K562 (cell line): Measurements from ENCODE around the gene INVS. TPM values are rescaled to one million over a fixed set of nuclear protein-coding genes. Genes with fewer than 3 reads are reported as not detected.

Experiments used
- ATAC-seq: fragments of 200-7000 bp; cut with Tn5 transposase; 3 replicates; pipeline ENCODE4 v1.9.1; 2020; ENCODE audit warnings: moderate library complexity
- BruUV-seq: library from RNA; stranded (reverse); fragments of 400-500 nt; replicated peaks from 2 replicates; lab custom pipeline; 2021; lab: Mats Ljungman, UMichigan
- CTCF ChIA-PET: fragments of 300-600 bp; formaldehyde crosslinking; extraction: SDS; loops from one replicate; lab custom pipeline; 2021; ENCODE audit warnings: low intra/inter-chr PET ratio; lab: Yijun Ruan, JAX
- POLR2A ChIA-PET: fragments of 300-600, 350-650 bp; sonication (Branson Sonifier 250); formaldehyde crosslinking; extraction: SDS; loops from one replicate; lab custom pipeline; 2021; ENCODE audit warnings: antibody characterized with exemption, inconsistent platforms; lab: Yijun Ruan, JAX
- DNase-seq, 4 experiments: peaks; one replicate each; pipeline versions ENCODE4 v3.0.0 to v3.0.0-alpha.2; 2011 to 2018; ENCODE audit warnings: low spot score in 3 of 4, mixed read lengths in 3 of 4; ENCODE audit errors: extremely low read depth in 1 of 4
- FAIRE-seq: peaks from 2 replicates; lab custom pipeline; 2011; peaks lifted over from hg19 to GRCh38; lab: Jason Lieb, UNC
- H2AFZ ChIP-seq: 2 replicates; pipeline ENCODE4 v1.6.0; 2011; ENCODE audit warnings: low read depth, low read length, control low read depth, inconsistent platforms
- H3K27ac ChIP-seq: fragments of 200-600 bp; 3 replicates; pipeline ENCODE4 v1.8.0; 2011; ENCODE audit warnings: low read depth, mild to moderate bottlenecking, control low read depth, inconsistent platforms, low read length, moderate library complexity, mixed read lengths; ENCODE audit errors: extremely low read depth
- H3K27me3 ChIP-seq, 2 experiments: fragments of 300-600 bp in 1 of 2; 2 replicates in 1 of 2; 3 replicates in 1 of 2; pipeline versions ENCODE4 v1.6.0 to v1.8.0; 2011; ENCODE audit warnings: inconsistent platforms in 2 of 2, low read length in 2 of 2, mild to moderate bottlenecking in 1 of 2, mixed read lengths in 1 of 2, moderate library complexity in 1 of 2; ENCODE audit not compliant: control insufficient read depth in 2 of 2, insufficient read depth in 2 of 2
- H3K36me3 ChIP-seq: fragments of 300-600 bp; 3 replicates; pipeline ENCODE4 v1.8.0; 2011; ENCODE audit warnings: mild to moderate bottlenecking, low read length, inconsistent platforms; ENCODE audit not compliant: control insufficient read depth, insufficient read depth
- H3K4me1 ChIP-seq, 2 experiments: fragments of 200-600 bp in 1 of 2; replicated peaks in 1 of 2; 2 replicates in 1 of 2; 3 replicates in 1 of 2; pipeline versions ENCODE4 v1.5.1 to v1.8.0; 2011; ENCODE audit warnings: inconsistent platforms in 2 of 2, low read length in 2 of 2, mild to moderate bottlenecking in 1 of 2, mixed read lengths in 1 of 2, moderate library complexity in 1 of 2; ENCODE audit not compliant: control insufficient read depth in 2 of 2, insufficient read depth in 2 of 2
- H3K4me2 ChIP-seq: 2 replicates; pipeline ENCODE4 v1.6.1; 2011; ENCODE audit warnings: low read length, control low read depth, inconsistent platforms, mixed read lengths; ENCODE audit not compliant: insufficient read depth
- H3K4me3 ChIP-seq: fragments of 200-600 bp; sonication (generic), shearing (Covaris generic); 2 replicates; pipeline ENCODE4 v1.5.1; 2016; ENCODE audit warnings: control low read depth, inconsistent platforms
- H3K79me2 ChIP-seq: fragments of 200-600 bp; 3 replicates; pipeline ENCODE4 v1.8.0; 2011; ENCODE audit warnings: low read length, inconsistent platforms; ENCODE audit not compliant: control insufficient read depth, insufficient read depth
- H3K9ac ChIP-seq, 2 experiments: 2 replicates each; pipeline versions ENCODE4 v1.6.0 to v1.6.1; 2011; ENCODE audit warnings: low read depth in 2 of 2, low read length in 2 of 2, control low read depth in 1 of 2, inconsistent platforms in 1 of 2, mild to moderate bottlenecking in 1 of 2, mixed read lengths in 1 of 2; ENCODE audit not compliant: insufficient read depth in 1 of 2
- H3K9me1 ChIP-seq: one replicate; pipeline ENCODE4 v1.6.0; 2011; ENCODE audit warnings: inconsistent platforms, mild to moderate bottlenecking, low read length, moderate library complexity; ENCODE audit not compliant: control insufficient read depth, insufficient read depth
- H3K9me3 ChIP-seq: replicated peaks from 2 replicates; pipeline ENCODE4 v1.5.1; 2011; ENCODE audit warnings: low read depth, low read length, inconsistent platforms; ENCODE audit not compliant: control insufficient read depth, insufficient read depth
- H4K20me1 ChIP-seq: replicated peaks from 2 replicates; pipeline ENCODE4 v1.6.1; 2011; ENCODE audit warnings: low read length, inconsistent platforms, mixed read lengths; ENCODE audit not compliant: control insufficient read depth, insufficient read depth
- CBX2 ChIP-seq: fragments of 200-600 bp; sonication (generic); IDR thresholded peaks from one replicate; pipeline ENCODE4 v1.6.1; 2012; ENCODE audit warnings: mild to moderate bottlenecking, low read length, inconsistent platforms; ENCODE audit not compliant: insufficient read depth, poor library complexity, severe bottlenecking
- CHD2 ChIP-seq: IDR thresholded peaks from 2 replicates; pipeline ENCODE4 v1.6.1; 2011; ENCODE audit warnings: low read depth, low read length
- FOXA3 ChIP-seq, 2 experiments: fragments of 450-650 bp in 1 of 2; sonication (generic) in 1 of 2; formaldehyde crosslinking; IDR thresholded peaks in 1 of 2; conservative IDR thresholded peaks in 1 of 2; 2 replicates each; pipeline versions ENCODE4 v1.4.0 to v1.8.0; 2020 to 2022; ENCODE audit warnings: mild to moderate bottlenecking in 2 of 2, missing genetic modification reagents in 1 of 2
- FOXK2 ChIP-seq, 2 experiments: fragments of 450-650 bp; IDR thresholded peaks in 1 of 2; conservative IDR thresholded peaks in 1 of 2; 2 replicates each; pipeline ENCODE4 v1.6.1; 2016; ENCODE audit warnings: low read depth in 2 of 2, mild to moderate bottlenecking in 1 of 2
- MYC ChIP-seq, 2 experiments: fragments of 250-450 bp in 1 of 2; sonication (Bioruptor Pico) in 1 of 2; IDR thresholded peaks; 2 replicates each; pipeline versions ENCODE4 v1.5.1 to v1.6.1; 2012 to 2021; ENCODE audit warnings: low read depth in 2 of 2, borderline replicate concordance in 1 of 2, improper control_type of control experiment in 1 of 2, low read length in 1 of 2, mild to moderate bottlenecking in 1 of 2, moderate library complexity in 1 of 2
- ZBTB9 ChIP-seq: fragments of 450-650 bp; formaldehyde crosslinking; IDR thresholded peaks from 2 replicates; pipeline ENCODE4 v1.4.0; 2020; ENCODE audit warnings: mild to moderate bottlenecking, moderate library complexity
- WGBS: fragments of 100-300 bp; shearing (Covaris generic); methylation state at CpG from one replicate; pipeline ENCODE4 v1.1.6; 2016; ENCODE audit warnings: low coverage, mixed read lengths; ENCODE audit not compliant: insufficient coverage; ENCODE audit errors: missing lambda C conversion rate; 5-methylcytosine and 5-hydroxymethylcytosine counted together
- in situ Hi-C: fragments of 300-500 bp; cut with MboI; formaldehyde crosslinking; loops from 4 replicates; pipeline ENCODE4 v1.15.0; 2018; ENCODE audit warnings: inconsistent platforms, mixed read lengths
- intact Hi-C: fragments of 100-400 bp; cut with micrococcal nuclease; formaldehyde crosslinking; loops from 2 replicates; pipeline ENCODE4 v1.14.2; 2022
- polyA plus RNA-seq, 8 experiments: library from polyadenylated mRNA; depleted of rRNA in 4 of 8; stranded (reverse) in 5 of 8; unstranded in 3 of 8; fragments of >200 nt; fragmentation: Nextera tagmentation in 2 of 8; fragmentation: Illumina TruSeq in 1 of 8; extraction: Ambion mirVana in 2 of 8; extraction: Trizol in 1 of 8; gene quantifications; 2 replicates each; pipeline versions ENCODE4 v1.2.1 to v1.2.3, GENCODE V29; 2011 to 2014; ENCODE audit warnings: inconsistent platforms in 1 of 8, missing spikeins in 1 of 8
- total RNA-seq, 7 experiments: library from RNA; depleted of rRNA in 6 of 7; stranded (reverse); fragments of >200 nt in 6 of 7; fragmentation: Illumina TruSeq in 2 of 7; extraction: Trizol in 2 of 7; gene quantifications; 2 replicates each; pipeline versions ENCODE4 v1.2.1 to v1.2.3, GENCODE V29; 2011 to 2021; ENCODE audit warnings: low replicate concordance in 1 of 7
- TF ChIP-seq, protein P1 (sequence below), 2 experiments: fragments of 450-650 bp in 1 of 2; sonication (generic) in 1 of 2; formaldehyde crosslinking in 1 of 2; IDR thresholded peaks; 2 replicates each; pipeline versions ENCODE4 v1.7.1 to v1.9.0; 2016 to 2022; ENCODE audit warnings: inconsistent platforms in 1 of 2, mild to moderate bottlenecking in 1 of 2, missing genetic modification reagents in 1 of 2

INVS gene
- total and polyA plus RNA-seq, 9 of the 15 experiments (the other 6 are each of a cell fraction or from before 2014, with no cell fraction given), result 0.77 to 18.5 (median 10.0) TPM

DNA sequence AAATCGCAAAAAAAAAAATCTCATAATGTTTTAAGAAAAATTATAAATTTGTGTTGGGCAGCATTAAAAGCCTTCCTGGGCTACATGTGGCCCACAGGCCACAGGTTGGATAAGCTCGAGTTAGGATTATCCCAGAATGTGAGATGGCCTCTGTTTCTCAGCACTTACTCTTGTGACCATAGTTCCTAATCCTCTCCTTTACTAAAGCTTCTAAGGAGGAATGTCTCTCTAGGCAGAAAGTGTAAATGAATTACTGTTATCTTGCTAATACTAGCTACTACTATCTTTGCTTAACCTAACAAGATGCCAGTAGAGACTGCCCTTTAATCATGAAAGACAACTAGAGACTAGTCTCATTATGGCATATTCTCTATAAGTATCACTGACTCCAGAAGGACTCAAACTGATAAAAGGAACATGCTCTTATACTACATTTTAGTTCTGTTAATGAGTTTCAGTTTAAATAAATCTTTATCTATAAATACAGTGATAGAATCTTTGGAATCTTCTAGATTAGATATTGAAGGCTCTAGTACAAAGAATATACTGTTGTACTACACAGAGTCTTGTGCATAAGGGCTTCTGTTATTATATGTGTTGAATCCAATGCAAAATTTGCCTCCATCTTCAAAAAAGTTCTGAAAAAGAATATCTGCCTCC lies 13.8 kb downstream of the INVS start:
- no peaks in the 10 kb centered on the region for H3K4me1 ChIP-seq
- WGBS, result 64% methylated on average over 1 of the region's 2 CpGs
- DNase-seq, result no peak
- 0 out of 3 replicates have a peak, but pooled peaks cover 3% of the 10 kb centered on the region for H3K79me2 ChIP-seq
- H3K9me1 ChIP-seq, result no peaks in the 10 kb centered on the region
- POLR2A ChIA-PET, result interaction anchor here (0.6 to 1.6 kb wide), 3 partner anchors 14 to 388 kb away, joined by 3 to 4 read pairs (median 4); partner anchors contain the start of gene NR4A3
- no peak overlapping the region for H3K9ac ChIP-seq
- ATAC-seq, result no peak
- in situ Hi-C loops, result no loop called here
- CTCF ChIA-PET, result no interaction called here
- no TSS peak for BruUV-seq
- no peak overlapping the region for H3K27ac ChIP-seq
- H4K20me1 ChIP-seq, result no peaks in the 10 kb centered on the region
- peaks cover 17% of the 10 kb centered on the region; the same call in 2 of the 3 replicates for H3K36me3 ChIP-seq
- no peak overlapping the region for H3K4me2 ChIP-seq
- H3K9me3 ChIP-seq, result no peaks in the 10 kb centered on the region
- intact Hi-C loops, result no loop called here
- H2AFZ ChIP-seq, result no peak overlapping the region
- FAIRE-seq, result no peak
- no peaks in the 10 kb centered on the region for H3K27me3 ChIP-seq
- no peak overlapping the region for H3K4me3 ChIP-seq
- TF ChIP-seq CBX2 (no peak), CHD2 (no peak), ZBTB9 (CRISPR knock-in tag) (no peak), FOXA3 (CRISPR knock-in tag; conservative IDR thresholded peaks at IDR 0.05 in 1 of 2, IDR thresholded peaks at IDR 0.05 in 1 of 2) (no peak), FOXK2 (conservative IDR thresholded peaks at IDR 0.05 in 1 of 2, IDR thresholded peaks at IDR 0.05 in 1 of 2; ENCODE audit: low read depth in 2 of 2) (no peak), MYC (IDR thresholded peaks at IDR 0.05; ENCODE audit: low read depth, low read length) (no peak), MYC (CRISPR knock-in tag; IDR thresholded peaks at IDR 0.05; ENCODE audit: borderline replicate concordance, low read depth) (no peak)
- TF ChIP-seq, protein P1, sequence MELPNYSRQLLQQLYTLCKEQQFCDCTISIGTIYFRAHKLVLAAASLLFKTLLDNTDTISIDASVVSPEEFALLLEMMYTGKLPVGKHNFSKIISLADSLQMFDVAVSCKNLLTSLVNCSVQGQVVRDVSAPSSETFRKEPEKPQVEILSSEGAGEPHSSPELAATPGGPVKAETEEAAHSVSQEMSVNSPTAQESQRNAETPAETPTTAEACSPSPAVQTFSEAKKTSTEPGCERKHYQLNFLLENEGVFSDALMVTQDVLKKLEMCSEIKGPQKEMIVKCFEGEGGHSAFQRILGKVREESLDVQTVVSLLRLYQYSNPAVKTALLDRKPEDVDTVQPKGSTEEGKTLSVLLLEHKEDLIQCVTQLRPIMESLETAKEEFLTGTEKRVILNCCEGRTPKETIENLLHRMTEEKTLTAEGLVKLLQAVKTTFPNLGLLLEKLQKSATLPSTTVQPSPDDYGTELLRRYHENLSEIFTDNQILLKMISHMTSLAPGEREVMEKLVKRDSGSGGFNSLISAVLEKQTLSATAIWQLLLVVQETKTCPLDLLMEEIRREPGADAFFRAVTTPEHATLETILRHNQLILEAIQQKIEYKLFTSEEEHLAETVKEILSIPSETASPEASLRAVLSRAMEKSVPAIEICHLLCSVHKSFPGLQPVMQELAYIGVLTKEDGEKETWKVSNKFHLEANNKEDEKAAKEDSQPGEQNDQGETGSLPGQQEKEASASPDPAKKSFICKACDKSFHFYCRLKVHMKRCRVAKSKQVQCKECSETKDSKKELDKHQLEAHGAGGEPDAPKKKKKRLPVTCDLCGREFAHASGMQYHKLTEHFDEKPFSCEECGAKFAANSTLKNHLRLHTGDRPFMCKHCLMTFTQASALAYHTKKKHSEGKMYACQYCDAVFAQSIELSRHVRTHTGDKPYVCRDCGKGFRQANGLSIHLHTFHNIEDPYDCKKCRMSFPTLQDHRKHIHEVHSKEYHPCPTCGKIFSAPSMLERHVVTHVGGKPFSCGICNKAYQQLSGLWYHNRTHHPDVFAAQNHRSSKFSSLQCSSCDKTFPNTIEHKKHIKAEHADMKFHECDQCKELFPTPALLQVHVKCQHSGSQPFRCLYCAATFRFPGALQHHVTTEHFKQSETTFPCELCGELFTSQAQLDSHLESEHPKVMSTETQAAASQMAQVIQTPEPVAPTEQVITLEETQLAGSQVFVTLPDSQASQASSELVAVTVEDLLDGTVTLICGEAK (IDR thresholded peaks at IDR 0.05), result peak; percentile 83
- TF ChIP-seq, protein P1 (CRISPR knock-in tag; IDR thresholded peaks at IDR 0.05), result no peak
